NCI-H446 treated with DMSO at 0.1 percent for 48 hours (cell line): ENCODE measurements around the gene ESD.
"Not testable (repeated sequence)": the region's sequence is repeated elsewhere in the genome, so short reads cannot be mapped to it uniquely, and the experiment has no call there.

Experiments
- DNase-seq: peaks from one replicate; lab custom pipeline; 2025; lab: John Stamatoyannopoulos, UW

Gene ESD

DNA sequence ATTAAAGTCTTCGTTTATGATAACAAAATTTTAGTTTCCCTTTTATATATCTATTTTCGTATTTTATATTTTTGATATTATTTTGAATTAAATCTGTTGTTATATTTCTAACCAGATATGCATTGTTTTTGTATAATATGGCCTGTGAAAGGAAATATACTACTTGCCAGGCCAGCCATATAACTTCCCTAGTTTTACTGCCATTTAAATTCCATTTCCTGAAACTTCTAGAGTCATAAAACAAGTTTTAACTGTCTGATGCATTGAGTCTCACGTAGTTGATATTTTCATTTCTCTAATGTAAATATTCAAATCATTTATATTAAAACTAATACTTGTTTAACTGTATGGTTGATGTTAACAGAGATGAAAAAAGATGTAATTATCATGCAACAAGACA lies 13.5 kb downstream of the ESD start:
- DNase-seq, result no peak

DNA sequence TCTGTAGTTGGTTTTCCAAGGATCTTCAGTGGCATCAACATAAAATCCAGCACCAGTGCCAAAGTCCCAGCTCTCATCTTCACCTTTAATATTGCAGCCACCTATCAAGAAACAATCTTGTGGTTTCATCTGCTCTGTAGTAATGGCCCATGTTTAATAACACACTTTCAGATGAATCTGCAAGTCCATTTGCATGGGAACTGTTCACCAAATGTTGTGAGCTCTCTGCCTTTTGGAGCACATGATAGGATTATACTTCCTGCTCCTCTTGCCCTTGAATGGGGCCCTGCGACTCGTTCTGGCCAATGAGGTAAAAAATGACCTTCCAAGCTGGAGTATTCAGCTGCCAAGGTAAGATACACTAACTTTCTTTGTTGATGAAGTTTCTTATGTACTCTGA lies 14.3 kb downstream of the ESD start:
- DNase-seq, result no peak

DNA sequence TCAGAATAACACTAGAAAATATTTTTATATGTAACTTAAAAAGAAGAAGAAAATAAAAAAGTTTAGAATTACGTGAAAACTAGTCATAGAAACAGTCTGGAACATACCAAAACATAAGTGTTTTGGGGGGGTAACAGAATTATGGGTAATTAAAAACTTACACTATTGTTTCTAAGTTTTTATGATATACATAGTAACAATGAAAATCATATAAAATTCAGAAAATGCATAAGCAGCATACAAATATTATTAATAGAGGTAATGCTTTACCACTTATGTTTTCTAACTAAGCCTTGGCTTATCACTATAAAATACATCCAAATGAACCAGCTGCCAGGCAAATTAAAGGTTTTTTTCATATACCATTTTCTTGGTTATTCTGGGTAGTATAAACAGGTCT lies 14.9 kb downstream of the ESD start:
- DNase-seq, result no peak

DNA sequence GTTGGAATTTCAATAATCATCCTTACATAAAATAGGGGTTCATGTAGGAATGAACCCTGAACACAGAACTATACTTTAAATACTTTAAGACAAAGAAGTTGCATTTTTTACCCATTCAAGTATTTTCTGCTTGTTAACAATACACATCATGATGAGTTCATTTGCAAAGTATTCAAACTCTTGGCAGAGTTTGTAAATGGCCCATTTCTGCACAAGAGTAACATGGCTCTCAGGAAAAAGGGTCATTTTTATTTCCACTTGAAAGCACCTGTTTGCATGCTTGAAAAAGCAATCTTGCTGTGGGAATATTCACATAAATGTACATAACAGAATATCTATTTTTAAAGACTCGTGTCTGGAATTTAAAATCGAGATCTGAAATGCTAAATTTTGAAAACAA lies 18.1 kb downstream of the ESD start:
- no peak for DNase-seq

DNA sequence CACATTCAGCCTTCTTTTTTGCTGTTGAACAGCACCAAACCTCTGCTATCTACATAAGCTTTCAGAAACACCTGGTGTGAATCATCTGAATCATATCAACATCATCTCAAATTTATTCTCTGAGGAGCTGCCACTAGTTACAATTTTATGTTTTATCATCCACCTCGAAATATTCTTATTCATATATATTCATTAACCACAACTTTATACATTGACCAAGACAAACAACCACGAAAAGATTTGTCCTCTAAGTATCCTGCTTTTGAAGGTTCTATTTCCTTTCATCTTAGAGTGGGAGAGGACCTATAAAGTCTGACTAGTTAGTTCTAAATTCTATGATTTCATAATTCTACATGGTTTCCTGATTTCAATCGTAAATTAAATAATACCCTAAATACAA lies 18.9 kb downstream of the ESD start:
- no peak for DNase-seq

GRCh38 chr13:46775385-46776107 lies 21.4 kb downstream of the ESD start:
- DNase-seq, result no peak

DNA sequence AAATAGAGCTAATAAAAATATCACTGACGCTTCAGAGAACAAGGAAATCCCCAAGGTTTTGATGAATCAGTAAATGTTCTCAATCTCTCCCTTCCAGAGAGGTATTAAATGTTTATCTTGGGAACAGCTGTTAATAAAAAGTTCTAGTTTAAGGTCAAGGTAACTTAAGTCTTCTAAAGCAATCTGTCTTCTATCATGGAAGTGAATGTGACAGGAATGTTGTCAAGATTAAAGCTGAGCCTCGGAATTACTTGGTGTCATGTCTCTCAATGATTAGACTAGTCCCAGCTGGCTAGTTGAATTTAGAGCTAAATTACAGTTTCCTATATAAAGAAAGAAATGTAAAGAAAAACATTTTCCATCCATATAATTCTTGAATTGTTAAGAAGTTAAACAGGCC lies 23.4 kb downstream of the ESD start:
- no peak for DNase-seq

GRCh38 chr13:46771693-46772092 lies 25.3 kb downstream of the ESD start:
- no peak for DNase-seq

GRCh38 chr13:46769925-46770324 lies 27.0 kb downstream of the ESD start:
- DNase-seq, result not testable (repeated sequence)

GRCh38 chr13:46761866-46762265 lies 35.1 kb downstream of the ESD start:
- DNase-seq, result no peak

DNA sequence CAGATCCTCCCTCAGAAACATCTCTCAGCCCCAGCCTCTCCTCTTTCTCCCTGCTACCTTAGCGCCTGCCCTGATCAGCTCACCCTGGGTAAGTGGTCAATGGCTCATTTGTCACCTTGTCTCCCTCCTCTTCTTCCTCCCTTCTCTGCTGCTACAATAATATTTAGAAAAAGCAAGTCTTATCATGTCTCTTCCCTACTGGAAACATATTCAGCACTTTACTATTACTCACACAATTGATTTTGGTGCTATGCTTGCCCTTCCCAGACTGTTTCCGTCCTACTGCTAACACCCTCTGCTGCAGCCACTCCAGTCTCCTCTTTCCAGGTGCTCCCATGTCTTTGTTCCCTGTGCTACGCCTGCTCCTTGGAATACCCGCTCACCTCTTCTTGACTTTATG lies 35.8 kb downstream of the ESD start:
- no peak for DNase-seq

- no peak for DNase-seq
Observed at GRCh38 chr13:46759846-46760245, 37.1 kb downstream of the ESD start.

- DNase-seq, result no peak
Observed at GRCh38 chr13:46757640-46758039, 39.3 kb downstream of the ESD start.

GRCh38 chr13:46756977-46757376 lies 40.0 kb downstream of the ESD start:
- no peak for DNase-seq

DNA sequence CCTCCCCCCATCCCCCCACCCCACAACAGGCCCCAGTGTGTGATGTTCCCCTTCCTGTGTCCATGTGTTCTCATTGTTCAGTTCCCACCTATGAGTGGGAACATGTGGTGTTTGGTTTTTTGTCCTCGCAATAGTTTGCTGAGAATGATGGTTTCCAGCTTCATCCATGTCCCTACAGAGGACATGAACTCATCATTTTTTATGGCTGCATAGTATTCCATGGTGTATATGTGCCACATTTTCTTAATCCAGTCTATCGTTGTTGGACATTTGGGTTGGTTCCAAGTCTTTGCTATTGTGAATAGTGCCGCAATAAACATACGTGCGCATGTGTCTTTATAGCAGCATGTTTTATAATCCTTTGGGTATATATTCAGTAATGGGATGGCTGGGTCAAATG lies 41.5 kb downstream of the ESD start:
- DNase-seq, result not testable (repeated sequence)

GRCh38 chr13:46754812-46755211 lies 42.1 kb downstream of the ESD start:
- no peak for DNase-seq

- DNase-seq, result no peak
Observed at GRCh38 chr13:46753917-46754316, 43.0 kb downstream of the ESD start.

DNA sequence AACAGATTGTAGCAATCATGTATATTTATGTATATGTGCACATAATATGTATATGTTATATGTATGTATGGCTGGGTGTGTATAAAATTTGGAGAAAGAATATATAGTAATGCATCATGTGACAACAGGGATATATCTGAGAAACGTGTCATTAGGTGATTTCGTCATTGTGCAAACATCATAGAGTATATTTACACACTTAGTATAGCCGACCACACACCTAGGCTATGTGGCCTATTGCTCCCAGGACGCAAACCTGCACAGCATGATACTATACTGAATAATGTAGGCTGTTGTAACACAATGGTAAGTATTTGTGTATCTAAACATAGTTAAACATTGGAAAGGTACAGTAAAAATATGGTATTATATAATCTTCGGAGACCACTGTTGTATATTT lies 43.8 kb downstream of the ESD start:
- DNase-seq, result no peak

DNA sequence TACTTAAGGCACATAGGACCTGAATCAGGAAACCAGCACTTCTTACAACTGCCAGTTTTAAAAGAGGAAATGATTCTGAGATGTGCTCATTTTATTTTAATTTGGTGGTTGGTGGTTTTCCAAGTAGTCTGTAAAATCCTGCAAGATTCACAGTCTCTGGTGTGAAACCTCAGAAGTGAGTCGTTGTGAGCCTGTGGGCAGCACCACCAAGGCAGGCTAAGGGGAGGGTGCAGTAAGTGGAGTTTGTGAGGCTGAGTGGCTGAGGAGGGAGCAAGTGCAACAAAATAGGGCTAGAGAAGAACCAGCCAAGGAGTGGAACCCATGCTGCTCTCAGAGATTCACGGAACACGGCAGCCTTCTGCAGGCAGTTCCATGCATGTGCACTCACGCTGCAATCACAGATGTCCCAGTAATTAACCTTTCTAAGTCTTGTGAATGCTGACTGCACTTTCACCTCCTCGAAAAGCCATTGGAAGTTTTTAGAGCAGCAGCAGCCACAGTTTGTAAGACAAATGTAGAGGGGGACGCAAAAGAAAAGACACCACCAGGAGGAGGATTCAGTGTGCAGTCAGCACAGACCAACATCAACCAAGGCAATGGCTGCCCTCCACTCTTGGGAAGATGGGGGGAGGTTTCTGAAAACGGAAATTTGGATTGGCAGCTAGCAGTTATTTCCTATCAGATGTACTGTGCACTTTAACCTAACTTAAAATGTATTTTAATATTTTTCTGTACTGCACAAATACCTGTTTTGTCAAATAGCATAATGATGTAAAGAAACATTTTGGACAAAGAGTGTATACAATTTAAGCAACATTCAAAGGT lies 44.9 kb downstream of the ESD start:
- no peak for DNase-seq

DNA sequence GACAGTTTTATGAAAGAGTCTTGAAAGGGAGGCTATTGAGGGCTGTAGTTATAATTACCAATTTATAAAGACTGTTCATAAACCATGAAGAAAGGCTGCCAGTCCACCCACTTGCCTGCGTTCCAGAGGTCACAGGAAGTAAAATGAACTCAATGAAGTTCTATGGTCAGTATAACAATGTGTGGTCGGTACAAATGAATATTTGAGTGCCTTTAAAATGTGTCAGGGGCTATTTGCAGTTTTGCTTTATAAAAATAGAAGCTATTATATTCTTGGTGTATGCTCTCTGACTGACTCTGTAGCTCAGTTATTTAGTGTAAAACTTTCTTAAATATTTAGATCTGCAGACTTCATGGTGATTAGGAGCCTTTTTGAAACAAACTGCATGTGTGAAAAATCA lies 47.0 kb downstream of the ESD start:
- no peak for DNase-seq

GRCh38 chr13:46748300-46748699 lies 48.7 kb downstream of the ESD start:
- no peak for DNase-seq

GRCh38 chr13:46747031-46747820 lies 49.7 kb downstream of the ESD start:
- no peak for DNase-seq

GRCh38 chr13:46745706-46746105 lies 51.3 kb downstream of the ESD start:
- no peak for DNase-seq
